Esophagus squamous epithelium (tissue), 5 donors: Measurements from ENCODE around the gene STT3B. TPM values are rescaled to one million over a fixed set of nuclear protein-coding genes. Genes with fewer than 3 reads are reported as not detected.

Experiments used
- DNase-seq: peaks from one replicate; lab custom pipeline; 2025; lab: John Stamatoyannopoulos, UW
- H3K27ac ChIP-seq, 4 donors: fragments of 200-600 bp; sonication (generic); one replicate each; pipeline ENCODE4 v1.5.1; 2016 to 2019; ENCODE audit warnings: mild to moderate bottlenecking in 1 of 4
- H3K27me3 ChIP-seq, 4 donors: fragments of 200-600 bp; sonication (generic); 1 replicate in 3 of 4; 2 replicates in 1 of 4; pipeline versions ENCODE4 v1.5.1 to v1.6.0; 2017 to 2021; ENCODE audit warnings: antibody characterized with exemption in 1 of 4
- H3K36me3 ChIP-seq, 3 donors: fragments of 200-600 bp; sonication (generic); one replicate each; pipeline ENCODE4 v1.5.1; 2016 to 2019
- H3K4me1 ChIP-seq, 3 donors: fragments of 200-600 bp; sonication (generic); one replicate each; pipeline ENCODE4 v1.5.1; 2017 to 2019
- H3K4me3 ChIP-seq, 4 donors: fragments of 200-600 bp; sonication (generic); 1 replicate in 3 of 4; 2 replicates in 1 of 4; pipeline ENCODE4 v1.5.1; 2016 to 2019; ENCODE audit warnings: mild to moderate bottlenecking in 2 of 4, moderate library complexity in 1 of 4
- H3K9me3 ChIP-seq, 3 donors: fragments of 200-600 bp; sonication (generic); one replicate each; pipeline ENCODE4 v1.5.1; 2016 to 2019
- POLR2A ChIP-seq, 4 donors: fragments of 450-650 bp; IDR thresholded peaks; one replicate each; pipeline ENCODE4 v1.6.1; 2017; ENCODE audit warnings: antibody characterized with exemption in 4 of 4, mild to moderate bottlenecking in 4 of 4, moderate library complexity in 3 of 4
- WGBS, 2 donors: methylation state at CpG; one replicate each; pipeline ENCODE4 v1.1.5; 2018; 5-methylcytosine and 5-hydroxymethylcytosine counted together
- intact Hi-C: fragments of 100-400 bp; cut with DNase I; formaldehyde crosslinking; loops from one replicate; pipeline ENCODE4 v1.15.0; 2022
- total RNA-seq, 4 donors: library from RNA; depleted of rRNA; stranded (reverse); fragments of >200 nt; gene quantifications; one replicate each; pipeline ENCODE4 v1.1.0, GENCODE V29; 2016
- TF ChIP-seq, protein P1 (sequence below), 6 experiments: fragments of 450-650 bp in 4 of 6; fragments of 200-600 bp in 2 of 6; sonication (generic) in 2 of 6; IDR thresholded peaks; one replicate each; pipeline ENCODE4 v1.5.1; 2016 to 2019; ENCODE audit warnings: antibody characterized with exemption in 6 of 6, mild to moderate bottlenecking in 4 of 6, moderate library complexity in 4 of 6
- donor health status: DM: yes; HTN: yes; CAD: no.

The STT3B gene
- total RNA-seq, 4 donors from 2014 or later = 82.1 to 123 (median 93.5) TPM

DNA sequence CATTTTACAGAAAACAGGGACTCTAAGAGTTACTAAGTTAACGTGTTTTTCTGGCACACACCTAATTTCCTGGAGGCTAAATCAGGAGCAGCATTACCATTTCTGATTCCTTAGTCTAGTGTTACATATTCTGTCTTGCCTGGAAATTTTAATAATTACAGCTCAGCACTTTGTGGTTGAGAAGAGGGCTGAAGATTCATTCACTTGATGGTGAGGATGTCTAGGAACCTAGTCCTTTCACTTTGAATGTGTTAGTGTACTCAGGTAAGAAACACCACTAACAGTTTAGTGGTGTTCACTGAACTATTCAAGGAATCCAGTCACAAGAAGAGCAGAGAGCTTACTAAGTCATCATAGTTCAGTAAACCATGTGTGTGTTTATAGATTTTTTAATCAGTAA is 102.8 kb downstream of the STT3B start:
- 14 to 37% methylated on average over 1 of the region's 1 CpG for WGBS, 2 donors
- TF ChIP-seq POLR2A (IDR thresholded peaks at IDR 0.05) = no peak
- TF ChIP-seq, protein P1, sequence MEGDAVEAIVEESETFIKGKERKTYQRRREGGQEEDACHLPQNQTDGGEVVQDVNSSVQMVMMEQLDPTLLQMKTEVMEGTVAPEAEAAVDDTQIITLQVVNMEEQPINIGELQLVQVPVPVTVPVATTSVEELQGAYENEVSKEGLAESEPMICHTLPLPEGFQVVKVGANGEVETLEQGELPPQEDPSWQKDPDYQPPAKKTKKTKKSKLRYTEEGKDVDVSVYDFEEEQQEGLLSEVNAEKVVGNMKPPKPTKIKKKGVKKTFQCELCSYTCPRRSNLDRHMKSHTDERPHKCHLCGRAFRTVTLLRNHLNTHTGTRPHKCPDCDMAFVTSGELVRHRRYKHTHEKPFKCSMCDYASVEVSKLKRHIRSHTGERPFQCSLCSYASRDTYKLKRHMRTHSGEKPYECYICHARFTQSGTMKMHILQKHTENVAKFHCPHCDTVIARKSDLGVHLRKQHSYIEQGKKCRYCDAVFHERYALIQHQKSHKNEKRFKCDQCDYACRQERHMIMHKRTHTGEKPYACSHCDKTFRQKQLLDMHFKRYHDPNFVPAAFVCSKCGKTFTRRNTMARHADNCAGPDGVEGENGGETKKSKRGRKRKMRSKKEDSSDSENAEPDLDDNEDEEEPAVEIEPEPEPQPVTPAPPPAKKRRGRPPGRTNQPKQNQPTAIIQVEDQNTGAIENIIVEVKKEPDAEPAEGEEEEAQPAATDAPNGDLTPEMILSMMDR (IDR thresholded peaks at IDR 0.05) = no peak
- no peak overlapping the region for H3K4me3 ChIP-seq

DNA sequence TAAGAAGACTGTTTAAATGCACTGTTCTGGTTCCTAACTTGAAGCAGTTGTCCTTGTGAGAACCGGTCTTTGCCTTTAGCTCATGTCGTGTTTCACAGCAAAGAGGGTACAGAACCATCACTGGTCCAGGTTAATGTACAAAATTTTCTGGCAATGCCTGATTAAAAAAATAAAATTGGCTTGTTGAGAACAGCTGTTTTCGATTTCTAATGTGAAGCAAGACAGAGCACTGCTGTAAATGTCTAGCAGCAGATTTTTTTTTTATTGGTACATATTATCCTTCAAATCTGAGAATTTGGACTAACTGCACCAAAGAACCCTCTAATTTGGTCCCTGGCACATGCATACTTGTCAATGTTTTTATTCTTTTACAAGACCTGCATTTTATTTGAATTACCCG is 103.3 kb downstream of the STT3B start:
- no peak for DNase-seq
- intact Hi-C loops = no loop called here
- H3K4me1 ChIP-seq = peaks cover 0 to 7% (median 3%) of the 10 kb centered on the region in 3 donors
- H3K9me3 ChIP-seq = no peaks in the 10 kb centered on the region
- no peak for TF ChIP-seq POLR2A (IDR thresholded peaks at IDR 0.05)
- TF ChIP-seq, protein P1 (IDR thresholded peaks at IDR 0.05) = no peak
- no peak overlapping the region for H3K27ac ChIP-seq
- H3K27me3 ChIP-seq = no peaks in the 10 kb centered on the region
- 82 to 94% methylated on average over 4 of the region's 4 CpGs for WGBS, 2 donors
- no peak overlapping the region for H3K4me3 ChIP-seq
- peaks cover 0 to 49% (median 3%) of the 10 kb centered on the region in 3 donors for H3K36me3 ChIP-seq

More for the DNA sequence above, 102.8 kb downstream of the STT3B start:
- Histone ChIP-seq H3K27ac (no peak overlapping the region), H3K4me1 (peaks cover 0 to 7% (median 3%) of the 10 kb centered on the region in 3 donors), H3K36me3 (peaks cover 0 to 54% (median 3%) of the 10 kb centered on the region in 3 donors), H3K9me3 (no peaks in the 10 kb centered on the region), H3K27me3 (no peaks in the 10 kb centered on the region)
- DNase-seq = no peak
- intact Hi-C loops = no loop called here

DNA sequence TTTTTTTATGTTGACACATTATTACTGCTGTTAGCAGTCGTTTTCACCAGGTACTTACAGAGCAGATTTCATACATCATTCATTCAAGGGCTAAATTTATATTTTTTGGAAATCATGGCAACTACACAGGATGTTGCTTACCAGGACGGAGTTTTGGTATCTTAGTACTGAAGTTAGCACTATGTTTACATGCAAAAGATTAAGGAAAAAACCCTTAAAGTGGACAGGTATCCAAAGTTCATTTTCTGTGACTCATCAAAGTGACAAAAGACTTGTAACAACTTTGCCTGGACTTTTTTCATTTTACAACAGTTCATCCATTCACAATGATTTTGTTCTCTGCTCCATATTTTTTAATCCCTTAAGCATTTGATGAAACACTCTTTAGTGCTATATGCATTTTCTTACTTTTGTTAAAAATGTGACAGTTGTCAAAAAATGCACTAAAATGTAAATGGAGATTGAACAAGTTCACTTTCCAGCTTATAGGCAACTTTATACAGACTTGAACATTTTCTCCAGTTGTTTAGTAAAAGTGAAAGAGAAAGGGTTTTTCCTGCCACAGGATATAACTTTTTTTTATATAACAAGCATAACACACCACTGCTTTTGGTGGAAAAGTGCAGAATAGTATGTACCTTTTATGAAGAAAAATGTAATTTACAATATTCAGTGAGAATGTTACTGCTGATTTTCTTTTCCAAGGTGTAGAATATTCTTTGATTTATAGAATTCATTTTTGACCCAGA is 104.1 kb downstream of the STT3B start:
- H3K27ac ChIP-seq = no peak overlapping the region
- peaks cover 0 to 7% (median 3%) of the 10 kb centered on the region in 3 donors for H3K4me1 ChIP-seq
- intact Hi-C loops = no loop called here
- 47 to 49% methylated on average over 2 of the region's 2 CpGs for WGBS, 2 donors
- H3K27me3 ChIP-seq = no peaks in the 10 kb centered on the region
- no peak for DNase-seq
- no peak for TF ChIP-seq POLR2A (IDR thresholded peaks at IDR 0.05)
- TF ChIP-seq, protein P1 (IDR thresholded peaks at IDR 0.05) = no peak
- H3K4me3 ChIP-seq = no peak overlapping the region
- peaks cover 0 to 40% (median 3%) of the 10 kb centered on the region in 3 donors for H3K36me3 ChIP-seq
- no peaks in the 10 kb centered on the region for H3K9me3 ChIP-seq

DNA sequence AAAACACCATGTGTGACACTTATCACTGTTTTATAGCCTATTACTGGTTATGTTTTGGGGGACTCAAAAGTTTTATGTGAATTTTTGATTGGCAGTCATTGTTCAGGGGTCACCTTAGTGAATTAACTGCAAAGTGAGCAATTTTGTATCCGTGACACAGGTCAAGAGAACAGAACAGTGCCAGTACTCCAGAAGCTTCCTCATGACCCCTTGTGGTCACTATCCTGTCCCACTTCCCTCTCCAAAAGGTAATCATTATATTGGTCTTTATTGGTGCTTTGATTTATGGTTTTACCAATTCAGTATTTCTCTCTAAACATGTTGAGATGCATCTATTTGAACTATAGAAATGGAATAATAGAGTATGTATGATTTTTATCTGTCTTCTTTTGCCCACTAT is 107.1 kb downstream of the STT3B start:
- H3K9me3 ChIP-seq = no peaks in the 10 kb centered on the region
- peaks cover 0 to 7% (median 3%) of the 10 kb centered on the region in 3 donors for H3K4me1 ChIP-seq
- intact Hi-C loops = no loop called here
- H3K27me3 ChIP-seq = no peaks in the 10 kb centered on the region
- 89 to 100% methylated on average over 1 of the region's 1 CpG for WGBS, 2 donors
- H3K4me3 ChIP-seq = no peak overlapping the region
- no peak for DNase-seq
- peaks cover 0 to 18% (median 0%) of the 10 kb centered on the region in 3 donors for H3K36me3 ChIP-seq
- no peak for TF ChIP-seq POLR2A (IDR thresholded peaks at IDR 0.05)
- TF ChIP-seq, protein P1 (IDR thresholded peaks at IDR 0.05) = no peak
- no peak overlapping the region for H3K27ac ChIP-seq

DNA sequence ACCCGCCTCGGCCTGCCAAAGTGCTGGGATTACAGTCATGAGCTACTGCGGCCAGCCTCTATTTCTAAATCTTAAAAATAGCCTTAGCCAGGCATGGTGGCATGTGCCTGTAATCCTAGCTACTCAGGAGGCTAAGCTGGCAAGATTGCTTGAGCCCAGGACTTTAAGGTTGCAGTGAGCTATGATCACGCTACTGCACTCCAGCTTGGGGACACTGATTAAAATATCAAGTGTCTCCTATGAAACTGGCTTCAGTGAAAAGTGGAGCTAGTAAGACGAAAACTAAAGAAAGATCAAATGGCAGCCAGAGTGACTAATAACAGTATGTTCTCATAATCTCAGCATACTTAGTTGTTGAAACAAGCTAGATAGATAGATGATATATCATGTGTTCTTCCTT is 112.5 kb downstream of the STT3B start:
- Histone ChIP-seq H3K9me3 (peaks cover 0 to 28% (median 18%) of the 10 kb centered on the region in 3 donors), H3K4me1 (no peaks in the 10 kb centered on the region), H3K27ac (no peak overlapping the region), H3K27me3 (no peaks in the 10 kb centered on the region), H3K4me3 (no peak overlapping the region), H3K36me3 (peaks cover 0 to 22% (median 0%) of the 10 kb centered on the region in 3 donors)
- DNase-seq = no peak
- intact Hi-C loops = no loop called here
- TF ChIP-seq POLR2A (IDR thresholded peaks at IDR 0.05) = no peak
- TF ChIP-seq, protein P1 (IDR thresholded peaks at IDR 0.05) = no peak
- 77 to 91% methylated on average over 2 to 3 of the region's 5 CpGs for WGBS, 2 donors
